Natural killer cell (primary cell): Measurements from ENCODE around the gene LNX1. TPM values are rescaled to one million over a fixed set of nuclear protein-coding genes. Genes with fewer than 3 reads are reported as not detected.

ENCODE experiments used
- ATAC-seq, 3 donors: fragments of 150-1000 bp in 2 of 3; fragments of 200-7000 bp in 1 of 3; cut with Tn5 transposase; 1 replicate in 1 of 3; 2 replicates in 2 of 3; pipeline ENCODE4 v1.10.0; 2021; ENCODE audit warnings: mild to moderate bottlenecking in 2 of 3, moderate library complexity in 2 of 3
- DNase-seq, 2 donors: peaks; one replicate each; pipeline versions ENCODE4 v3.0.0 to v3.0.0-alpha.2; 2013 to 2021; ENCODE audit warnings: mixed read lengths in 1 of 2
- H3K27ac ChIP-seq: one replicate; pipeline ENCODE4 v1.5.1; 2013; ENCODE audit warnings: mild to moderate bottlenecking, low read length
- H3K27me3 ChIP-seq: one replicate; pipeline ENCODE4 v1.6.1; 2013; ENCODE audit warnings: low read length; ENCODE audit not compliant: control insufficient read depth, insufficient read depth
- H3K36me3 ChIP-seq: one replicate; pipeline ENCODE4 v1.6.1; 2013; ENCODE audit warnings: low read length; ENCODE audit not compliant: control insufficient read depth, insufficient read depth
- H3K4me1 ChIP-seq: one replicate; pipeline ENCODE4 v1.6.1; 2013; ENCODE audit warnings: low read length; ENCODE audit not compliant: control insufficient read depth, insufficient read depth
- H3K4me3 ChIP-seq: one replicate; pipeline ENCODE4 v1.5.1; 2013; ENCODE audit warnings: low read length
- H3K9me3 ChIP-seq: one replicate; pipeline ENCODE4 v1.6.1; 2013; ENCODE audit warnings: low read length; ENCODE audit not compliant: control insufficient read depth, insufficient read depth
- H3K27ac Mint-ChIP-seq, 2 donors: one replicate each; pipeline ENCODE4 v1.8.0; 2022; ENCODE audit warnings: mild to moderate bottlenecking in 2 of 2, mixed read lengths in 2 of 2, moderate library complexity in 1 of 2
- H3K27me3 Mint-ChIP-seq, 2 donors: one replicate each; pipeline ENCODE4 v1.8.0; 2022; ENCODE audit warnings: low read depth in 2 of 2, mixed read lengths in 2 of 2
- H3K36me3 Mint-ChIP-seq: one replicate; pipeline ENCODE4 v1.8.0; 2022; ENCODE audit warnings: mixed read lengths
- H3K4me1 Mint-ChIP-seq, 2 donors: one replicate each; pipeline ENCODE4 v1.8.0; 2022; ENCODE audit warnings: mixed read lengths in 2 of 2
- H3K4me3 Mint-ChIP-seq: one replicate; pipeline ENCODE4 v1.8.0; 2022; ENCODE audit warnings: mild to moderate bottlenecking, moderate library complexity, mixed read lengths
- H3K9me3 Mint-ChIP-seq, 2 donors: one replicate each; pipeline ENCODE4 v1.8.0; 2022; ENCODE audit warnings: mixed read lengths in 2 of 2
- CTCF ChIP-seq: fragments of 200-600 bp; IDR thresholded peaks from one replicate; pipeline ENCODE4 v1.8.0; 2022; ENCODE audit warnings: antibody characterized with exemption
- WGBS: methylation state at CpG from one replicate; pipeline ENCODE4 v1.1.7; 2013; ENCODE audit warnings: missing lambda C conversion rate; ENCODE audit not compliant: insufficient coverage; 5-methylcytosine and 5-hydroxymethylcytosine counted together
- intact Hi-C: fragments of 100-400 bp; cut with micrococcal nuclease; formaldehyde crosslinking; loops from one replicate; pipeline ENCODE4 v1.14.2; 2022
- total RNA-seq, 4 donors: library from RNA; stranded (reverse); fragments of 120-200 nt in 1 of 4; gene quantifications; one replicate each; pipeline versions ENCODE4 v1.2.3 to v1.2.4, GENCODE V29; 2013 to 2022

The LNX1 gene
- total RNA-seq, 3 donors from 2014 or later (not counting 1 experiment from before 2014, with no cell fraction given), result not detected

- peaks cover 0 to 2% of the 10 kb centered on the region in 2 donors for H3K9me3 Mint-ChIP-seq
- no peaks in the 10 kb centered on the region for H3K4me1 Mint-ChIP-seq
- H3K4me3 Mint-ChIP-seq, result no peak overlapping the region
- no peak for ATAC-seq
- no peak for TF ChIP-seq CTCF
- Histone ChIP-seq H3K36me3 (no peaks in the 10 kb centered on the region), H3K9me3 (no peaks in the 10 kb centered on the region), H3K27me3 (no peaks in the 10 kb centered on the region), H3K27ac (no peak overlapping the region), H3K4me1 (no peaks in the 10 kb centered on the region), H3K4me3 (no peak overlapping the region)
- DNase-seq, result no peak
- H3K27ac Mint-ChIP-seq, result no peak overlapping the region
- H3K27me3 Mint-ChIP-seq, result no peaks in the 10 kb centered on the region
- no peaks in the 10 kb centered on the region for H3K36me3 Mint-ChIP-seq
- WGBS, result 71% methylated on average over 3 of the region's 3 CpGs
- intact Hi-C loops, result no loop called here
These were observed 17.6 kb downstream of the LNX1 start for GRCh38 chr4:53573696-53574095.

DNA sequence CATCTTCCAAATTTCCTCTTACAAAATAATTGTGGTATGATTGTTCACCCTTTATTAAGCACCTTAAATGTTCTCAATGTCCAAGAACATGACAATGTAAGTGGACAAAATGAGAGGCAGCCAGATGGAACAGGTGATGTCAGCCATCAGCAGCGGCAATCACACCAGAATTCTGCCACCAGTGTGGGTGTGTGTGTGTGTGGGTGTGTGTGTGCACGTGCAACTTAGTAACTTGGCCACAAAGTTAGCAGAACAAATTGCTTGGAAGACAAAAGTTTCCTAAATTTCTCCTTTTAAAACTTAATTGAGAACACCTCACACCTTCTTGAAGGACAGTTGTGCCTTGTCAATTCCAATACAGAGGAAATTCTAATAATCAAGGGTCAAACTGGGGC lies 18.7 kb downstream of the LNX1 start:
- H3K27me3 Mint-ChIP-seq, result no peaks in the 10 kb centered on the region
- H3K27me3 ChIP-seq, result no peaks in the 10 kb centered on the region
- H3K4me1 Mint-ChIP-seq, result no peaks in the 10 kb centered on the region
- intact Hi-C loops, result no loop called here
- no peak for DNase-seq
- ATAC-seq, result no peak
- WGBS, result 30% methylated on average over 1 of the region's 2 CpGs
- peaks cover 0 to 2% of the 10 kb centered on the region in 2 donors for H3K9me3 Mint-ChIP-seq
- H3K4me3 Mint-ChIP-seq, result no peak overlapping the region
- no peak overlapping the region for H3K27ac ChIP-seq
- H3K4me1 ChIP-seq, result no peaks in the 10 kb centered on the region
- no peak overlapping the region for H3K27ac Mint-ChIP-seq
- H3K36me3 Mint-ChIP-seq, result no peaks in the 10 kb centered on the region
- no peaks in the 10 kb centered on the region for H3K9me3 ChIP-seq
- TF ChIP-seq CTCF, result no peak
- no peaks in the 10 kb centered on the region for H3K36me3 ChIP-seq
- H3K4me3 ChIP-seq, result no peak overlapping the region

DNA sequence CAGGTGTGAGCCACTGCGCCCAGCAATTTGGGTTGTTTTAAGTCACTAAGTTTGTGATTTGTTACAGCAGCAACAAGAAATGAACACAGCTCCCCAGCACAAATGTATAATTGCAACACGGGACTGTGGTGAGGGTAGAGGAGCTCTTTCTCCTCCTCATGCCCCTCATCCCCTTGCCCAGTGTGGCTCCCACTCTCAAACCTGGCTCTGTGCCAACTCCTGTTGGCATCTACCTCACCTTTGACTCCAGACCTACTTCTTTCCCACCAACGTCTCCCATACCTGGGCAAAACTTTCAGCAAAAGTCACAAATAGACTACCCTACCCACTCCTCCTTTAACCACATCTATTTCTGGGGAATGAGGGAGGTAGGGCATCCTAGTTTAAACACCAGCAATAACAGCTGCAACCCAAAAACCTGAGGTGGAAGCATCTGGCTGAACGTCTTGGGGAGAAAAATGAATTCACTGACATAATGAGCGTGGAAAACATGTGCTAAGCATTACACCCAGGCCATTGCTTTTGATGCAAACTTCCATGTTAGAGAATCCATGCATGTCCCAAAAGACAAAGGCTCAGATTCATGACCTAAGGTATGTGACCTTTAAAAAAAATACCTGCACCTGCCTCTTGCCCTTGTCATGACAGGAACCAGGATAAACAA lies 19.2 kb downstream of the LNX1 start:
- ATAC-seq (no peak), DNase-seq (no peak)
- Mint-ChIP-seq H3K4me3 (no peak overlapping the region), H3K9me3 (peaks cover 0 to 2% of the 10 kb centered on the region in 2 donors), H3K4me1 (no peaks in the 10 kb centered on the region), H3K27me3 (no peaks in the 10 kb centered on the region), H3K36me3 (no peaks in the 10 kb centered on the region), H3K27ac (no peak overlapping the region)
- no peak for TF ChIP-seq CTCF
- Histone ChIP-seq H3K4me1 (no peaks in the 10 kb centered on the region), H3K36me3 (no peaks in the 10 kb centered on the region), H3K9me3 (no peaks in the 10 kb centered on the region), H3K27me3 (no peaks in the 10 kb centered on the region), H3K4me3 (no peak overlapping the region), H3K27ac (no peak overlapping the region)
- 94% methylated on average over 4 of the region's 5 CpGs for WGBS
- intact Hi-C loops, result no loop called here

DNA sequence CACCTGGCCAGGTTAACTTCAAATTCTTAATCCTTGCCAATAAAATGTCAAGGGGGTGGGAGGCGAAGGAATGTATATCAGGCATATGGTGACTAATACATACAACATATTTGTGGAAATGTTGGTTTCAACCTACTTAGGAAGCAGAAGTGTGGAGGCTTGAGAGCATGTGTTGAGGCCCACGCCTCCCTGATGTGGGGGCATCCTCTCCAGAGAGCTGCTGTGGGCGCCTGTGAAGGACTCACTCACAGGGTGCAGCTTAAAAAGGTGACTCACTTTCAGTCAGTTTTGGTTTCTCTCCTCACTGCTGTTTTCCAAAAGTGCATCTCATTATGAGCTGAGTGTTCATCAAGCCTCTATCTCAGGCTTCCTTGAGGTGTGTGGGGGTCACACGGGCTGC lies 27.5 kb downstream of the LNX1 start:
- H3K4me3 Mint-ChIP-seq, result no peak overlapping the region
- 68% methylated on average over 4 of the region's 4 CpGs for WGBS
- ATAC-seq (no peak), DNase-seq (no peak)
- H3K36me3 ChIP-seq, result no peaks in the 10 kb centered on the region
- H3K9me3 ChIP-seq, result no peaks in the 10 kb centered on the region
- no peak overlapping the region for H3K27ac ChIP-seq
- H3K9me3 Mint-ChIP-seq, result no peaks in the 10 kb centered on the region
- no peaks in the 10 kb centered on the region for H3K4me1 Mint-ChIP-seq
- TF ChIP-seq CTCF, result no peak
- H3K27ac Mint-ChIP-seq, result no peak overlapping the region
- H3K36me3 Mint-ChIP-seq, result no peaks in the 10 kb centered on the region
- no peaks in the 10 kb centered on the region for H3K4me1 ChIP-seq
- no peaks in the 10 kb centered on the region for H3K27me3 Mint-ChIP-seq
- intact Hi-C loops, result no loop called here
- H3K4me3 ChIP-seq, result no peak overlapping the region
- H3K27me3 ChIP-seq, result no peaks in the 10 kb centered on the region
